Parathyroid adenoma (tissue), 2 donors: Measurements from ENCODE around the gene NEK1.

Experiments used
- H2AFZ ChIP-seq: fragments of 300-600 bp; sonication (generic); one replicate; pipeline ENCODE4 v1.7.0; 2017; ENCODE audit warnings: antibody characterized with exemption, mild to moderate bottlenecking
- H3K27ac ChIP-seq: fragments of 300-600 bp; sonication (generic); one replicate; pipeline ENCODE4 v1.7.0; 2017
- H3K27me3 ChIP-seq: fragments of 300-600 bp; sonication (generic); one replicate; pipeline ENCODE4 v1.7.0; 2017; ENCODE audit warnings: low read length; ENCODE audit not compliant: control insufficient read depth, insufficient read depth
- H3K36me3 ChIP-seq: fragments of 300-600 bp; sonication (generic); one replicate; pipeline ENCODE4 v1.7.0; 2017; ENCODE audit warnings: low read length; ENCODE audit not compliant: control insufficient read depth, insufficient read depth
- H3K4me1 ChIP-seq: fragments of 300-600 bp; sonication (generic); one replicate; pipeline ENCODE4 v1.7.0; 2017; ENCODE audit warnings: control low read depth
- H3K4me2 ChIP-seq: fragments of 300-600 bp; sonication (generic); one replicate; pipeline ENCODE4 v1.7.0; 2017; ENCODE audit warnings: low read length
- H3K4me3 ChIP-seq: fragments of 300-600 bp; sonication (generic); one replicate; pipeline ENCODE4 v1.7.0; 2017; ENCODE audit warnings: low read depth, low read length
- H3K79me2 ChIP-seq: fragments of 300-600 bp; sonication (generic); one replicate; pipeline ENCODE4 v1.7.0; 2017; ENCODE audit warnings: control low read depth
- H3K9ac ChIP-seq: fragments of 300-600 bp; sonication (generic); one replicate; pipeline ENCODE4 v1.7.0; 2017; ENCODE audit warnings: mild to moderate bottlenecking
- H3K9me3 ChIP-seq: fragments of 300-600 bp; sonication (generic); one replicate; pipeline ENCODE4 v1.7.0; 2017; ENCODE audit warnings: low read length; ENCODE audit not compliant: control insufficient read depth
- TF ChIP-seq, protein P1 (sequence below): fragments of 300-600 bp; sonication (generic); IDR thresholded peaks from one replicate; pipeline ENCODE4 v1.7.0; 2017; ENCODE audit warnings: antibody characterized with exemption, mild to moderate bottlenecking
- donor health status: primary hyperparathyroidism.

The NEK1 gene

DNA sequence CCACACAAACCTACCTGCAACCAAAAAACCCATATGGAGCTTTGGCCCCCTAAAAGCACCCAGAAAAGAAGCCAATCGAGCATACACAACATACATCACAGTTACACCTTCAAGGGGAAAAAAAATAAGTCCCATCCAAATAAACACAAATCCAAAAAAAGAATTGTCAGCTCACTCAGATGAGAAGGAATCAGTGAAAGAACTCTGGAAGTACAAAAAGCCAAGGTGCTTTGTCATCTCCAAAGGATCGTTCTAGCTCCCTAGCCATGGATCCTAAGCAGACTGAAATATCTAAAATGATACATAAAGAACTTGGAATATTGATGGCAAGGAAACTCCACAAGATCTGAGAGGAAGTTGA is 119.2 kb downstream of the NEK1 start:
- no peak overlapping the region for H3K4me2 ChIP-seq
- H3K27me3 ChIP-seq = no peaks in the 10 kb centered on the region
- no peak overlapping the region for H3K27ac ChIP-seq
- TF ChIP-seq, protein P1, sequence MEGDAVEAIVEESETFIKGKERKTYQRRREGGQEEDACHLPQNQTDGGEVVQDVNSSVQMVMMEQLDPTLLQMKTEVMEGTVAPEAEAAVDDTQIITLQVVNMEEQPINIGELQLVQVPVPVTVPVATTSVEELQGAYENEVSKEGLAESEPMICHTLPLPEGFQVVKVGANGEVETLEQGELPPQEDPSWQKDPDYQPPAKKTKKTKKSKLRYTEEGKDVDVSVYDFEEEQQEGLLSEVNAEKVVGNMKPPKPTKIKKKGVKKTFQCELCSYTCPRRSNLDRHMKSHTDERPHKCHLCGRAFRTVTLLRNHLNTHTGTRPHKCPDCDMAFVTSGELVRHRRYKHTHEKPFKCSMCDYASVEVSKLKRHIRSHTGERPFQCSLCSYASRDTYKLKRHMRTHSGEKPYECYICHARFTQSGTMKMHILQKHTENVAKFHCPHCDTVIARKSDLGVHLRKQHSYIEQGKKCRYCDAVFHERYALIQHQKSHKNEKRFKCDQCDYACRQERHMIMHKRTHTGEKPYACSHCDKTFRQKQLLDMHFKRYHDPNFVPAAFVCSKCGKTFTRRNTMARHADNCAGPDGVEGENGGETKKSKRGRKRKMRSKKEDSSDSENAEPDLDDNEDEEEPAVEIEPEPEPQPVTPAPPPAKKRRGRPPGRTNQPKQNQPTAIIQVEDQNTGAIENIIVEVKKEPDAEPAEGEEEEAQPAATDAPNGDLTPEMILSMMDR = no peak
- H2AFZ ChIP-seq = no peak overlapping the region
- H3K79me2 ChIP-seq = no peaks in the 10 kb centered on the region
- no peaks in the 10 kb centered on the region for H3K36me3 ChIP-seq
- H3K4me3 ChIP-seq = no peak overlapping the region
- no peak overlapping the region for H3K9ac ChIP-seq
- no peaks in the 10 kb centered on the region for H3K4me1 ChIP-seq
- no peaks in the 10 kb centered on the region for H3K9me3 ChIP-seq

DNA sequence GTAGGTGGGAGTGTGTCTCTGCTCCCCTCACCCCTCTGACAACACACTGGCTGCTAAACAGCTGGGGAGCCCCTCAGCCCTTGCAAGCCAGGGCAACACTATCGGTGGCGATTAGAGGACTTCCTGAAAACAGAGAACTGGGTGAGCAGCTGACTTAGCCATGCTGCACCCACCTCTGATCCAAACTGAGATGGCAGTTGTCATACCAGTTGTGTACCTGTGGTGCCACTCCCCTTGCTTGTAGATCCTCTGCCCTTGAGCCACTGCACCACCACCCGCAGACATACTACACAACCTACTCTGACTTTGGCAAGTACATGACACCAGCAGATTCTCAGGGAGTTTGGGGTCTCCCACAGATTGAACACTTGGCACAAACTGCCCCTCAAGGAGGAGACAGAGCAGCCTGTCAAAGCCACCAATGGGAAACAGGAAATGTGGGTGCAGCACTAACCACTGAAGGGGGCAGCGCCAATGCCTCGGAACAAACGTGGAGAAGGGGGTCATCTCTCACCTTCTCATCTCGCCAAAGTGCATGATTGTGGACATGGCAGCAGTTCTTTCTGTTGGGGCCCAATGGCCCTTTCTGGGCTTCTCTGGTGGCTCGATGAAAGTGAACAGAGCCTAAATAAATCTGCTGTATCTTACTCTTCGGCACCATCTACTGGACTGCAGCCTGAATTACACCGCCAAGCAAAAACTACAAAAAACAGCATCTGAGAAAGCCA is 119.8 kb downstream of the NEK1 start:
- H3K4me2 ChIP-seq = no peak overlapping the region
- H3K9ac ChIP-seq = no peak overlapping the region
- no peaks in the 10 kb centered on the region for H3K9me3 ChIP-seq
- no peaks in the 10 kb centered on the region for H3K36me3 ChIP-seq
- H3K4me1 ChIP-seq = no peaks in the 10 kb centered on the region
- H3K4me3 ChIP-seq = no peak overlapping the region
- H3K79me2 ChIP-seq = no peaks in the 10 kb centered on the region
- H2AFZ ChIP-seq = no peak overlapping the region
- TF ChIP-seq, protein P1 = no peak
- no peak overlapping the region for H3K27ac ChIP-seq
- no peaks in the 10 kb centered on the region for H3K27me3 ChIP-seq

DNA sequence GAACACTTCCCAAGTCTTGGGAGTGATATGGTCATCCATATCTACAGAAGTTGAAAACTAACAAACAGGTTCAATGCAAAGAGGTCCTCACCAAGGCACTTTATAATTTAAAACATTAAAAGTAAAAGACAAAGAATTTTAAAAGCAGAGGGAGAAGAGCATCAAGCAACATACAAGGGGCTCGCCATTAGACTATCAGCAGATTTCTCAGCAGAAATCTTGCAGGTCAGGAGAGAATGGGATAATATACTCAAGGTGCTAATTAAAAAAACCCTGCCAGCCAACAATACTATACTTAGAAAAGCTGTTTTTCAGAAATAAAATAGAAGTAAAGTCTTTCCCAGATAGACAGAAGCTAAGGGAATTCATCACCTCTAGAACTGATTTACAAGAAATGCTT is 121.2 kb downstream of the NEK1 start:
- TF ChIP-seq, protein P1 = no peak
- Histone ChIP-seq H3K9me3 (no peaks in the 10 kb centered on the region), H3K9ac (no peak overlapping the region)

DNA sequence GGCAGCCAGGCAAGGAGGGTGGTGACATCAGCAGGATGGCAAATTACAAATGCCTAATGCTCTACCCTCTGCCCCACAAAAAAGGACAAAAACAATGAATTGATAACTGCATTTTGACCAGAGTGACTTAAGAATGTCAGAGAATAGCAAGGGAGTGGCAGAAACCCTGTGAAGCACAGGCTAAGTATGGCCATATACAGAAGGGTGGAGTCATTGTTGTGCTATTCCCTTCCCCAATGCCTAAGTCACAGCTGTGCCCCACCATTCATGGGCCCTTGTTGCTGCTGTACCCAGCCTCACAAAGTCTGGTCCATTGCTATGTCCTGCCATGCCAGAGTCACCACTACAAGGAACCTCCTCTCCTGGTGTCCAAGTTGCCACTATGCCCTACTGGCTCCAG is 123.1 kb downstream of the NEK1 start:
- TF ChIP-seq, protein P1 = no peak
- H2AFZ ChIP-seq = no peak overlapping the region
- no peak overlapping the region for H3K4me2 ChIP-seq
- no peak overlapping the region for H3K4me3 ChIP-seq
- no peak overlapping the region for H3K27ac ChIP-seq
- H3K9me3 ChIP-seq = no peaks in the 10 kb centered on the region
- H3K79me2 ChIP-seq = no peaks in the 10 kb centered on the region
- no peaks in the 10 kb centered on the region for H3K4me1 ChIP-seq
- H3K27me3 ChIP-seq = no peaks in the 10 kb centered on the region
- H3K9ac ChIP-seq = no peak overlapping the region
- H3K36me3 ChIP-seq = no peaks in the 10 kb centered on the region

More for the DNA sequence above, 121.2 kb downstream of the NEK1 start:
- Histone ChIP-seq H3K4me1 (no peaks in the 10 kb centered on the region), H3K27me3 (no peaks in the 10 kb centered on the region), H3K36me3 (no peaks in the 10 kb centered on the region), H2AFZ (no peak overlapping the region), H3K4me3 (no peak overlapping the region), H3K4me2 (no peak overlapping the region), H3K79me2 (no peaks in the 10 kb centered on the region), H3K27ac (no peak overlapping the region)
